DOHH2 (cell line): ENCODE measurements around the gene MYADML2.
"Not testable (repeated sequence)": the region's sequence is repeated elsewhere in the genome, so short reads cannot be mapped to it uniquely, and the experiment has no call there.

Experiments
- H3F3A ChIP-seq: fragments of 200-600 bp; sonication (generic), shearing (Covaris generic); 2 replicates; pipeline ENCODE4 v1.6.0; 2016; ENCODE audit warnings: antibody characterized with exemption, mild to moderate bottlenecking; ENCODE audit not compliant: control insufficient read depth, insufficient read depth
- H3K27ac ChIP-seq: fragments of 200-600 bp; sonication (generic); 2 replicates; pipeline ENCODE4 v1.5.1; 2014; ENCODE audit warnings: low read depth, mild to moderate bottlenecking, low read length, moderate library complexity
- H3K27me3 ChIP-seq: fragments of 200-600 bp; sonication (generic); 2 replicates; pipeline ENCODE4 v1.6.1; 2014; ENCODE audit warnings: mild to moderate bottlenecking, low read length, mixed read lengths; ENCODE audit not compliant: control insufficient read depth
- H3K36me3 ChIP-seq: fragments of 200-600 bp; sonication (generic); 2 replicates; pipeline ENCODE4 v1.6.1; 2014; ENCODE audit warnings: mild to moderate bottlenecking, low read length, moderate library complexity, mixed read lengths; ENCODE audit not compliant: control insufficient read depth
- H3K4me1 ChIP-seq: fragments of 200-600 bp; sonication (generic); 2 replicates; pipeline ENCODE4 v1.6.1; 2014; ENCODE audit warnings: mild to moderate bottlenecking, low read length, mixed read lengths; ENCODE audit not compliant: control insufficient read depth
- H3K4me2 ChIP-seq: fragments of 200-600 bp; sonication (generic); 2 replicates; pipeline ENCODE4 v1.6.0; 2014; ENCODE audit warnings: mild to moderate bottlenecking, low read length, moderate library complexity
- H3K4me3 ChIP-seq: fragments of 200-600 bp; sonication (generic); 2 replicates; pipeline ENCODE4 v1.5.1; 2014; ENCODE audit warnings: mild to moderate bottlenecking, low read length, mixed read lengths
- H3K79me2 ChIP-seq: fragments of 200-600 bp; sonication (generic); 2 replicates; pipeline ENCODE4 v1.6.1; 2014; ENCODE audit warnings: mild to moderate bottlenecking, low read length, mixed read lengths; ENCODE audit not compliant: control insufficient read depth
- H3K9me2 ChIP-seq: fragments of 200-600 bp; sonication (generic); replicated peaks from 2 replicates; pipeline ENCODE4 v1.6.1; 2014; ENCODE audit warnings: mild to moderate bottlenecking, low read length, mixed read lengths; ENCODE audit not compliant: control insufficient read depth
- H3K9me3 ChIP-seq: fragments of 200-600 bp; sonication (generic); 2 replicates; pipeline ENCODE4 v1.6.1; 2014; ENCODE audit warnings: antibody characterized with exemption, low read length, mixed read lengths; ENCODE audit not compliant: control insufficient read depth, insufficient read depth
- H4K20me1 ChIP-seq: fragments of 200-600 bp; sonication (generic); 2 replicates; pipeline ENCODE4 v1.6.0; 2014; ENCODE audit warnings: low read depth, mild to moderate bottlenecking, antibody characterized with exemption, low read length, moderate library complexity; ENCODE audit not compliant: control insufficient read depth, insufficient read depth
- CTCF ChIP-seq: fragments of 200-600 bp; sonication (generic); IDR thresholded peaks from one replicate; pipeline ENCODE4 v1.5.1; 2014; ENCODE audit warnings: antibody characterized with exemption, mild to moderate bottlenecking, low read depth, low read length; ENCODE audit not compliant: poor library complexity, severe bottlenecking
- EZH2phosphoT487 ChIP-seq: fragments of 200-600 bp; sonication (generic); IDR thresholded peaks from 2 replicates; pipeline ENCODE4 v1.6.1; 2017; ENCODE audit warnings: borderline replicate concordance, mild to moderate bottlenecking, antibody characterized with exemption, low read length, moderate library complexity, mixed read lengths

Gene MYADML2

GRCh38 chr17:81954131-81955057 is 7.4 kb upstream of the MYADML2 start:
- Histone ChIP-seq H3K79me2 (no peaks in the 10 kb centered on the region), H3K4me1 (peaks cover 5% of the 10 kb centered on the region; the same call in 1 of the 2 replicates), H3K36me3 (no peaks in the 10 kb centered on the region), H3K4me2 (no peak overlapping the region), H4K20me1 (no peaks in the 10 kb centered on the region), H3K27ac (no peak overlapping the region), H3K9me2 (no peaks in the 10 kb centered on the region), H3F3A (no peaks in the 10 kb centered on the region), H3K27me3 (peaks cover 16% of the 10 kb centered on the region), H3K9me3 (no peaks in the 10 kb centered on the region), H3K4me3 (no peak overlapping the region)
- TF ChIP-seq EZH2phosphoT487 (no peak), CTCF (no peak)

GRCh38 chr17:81953443-81953842 is 6.4 kb upstream of the MYADML2 start:
- not testable (repeated sequence) for H3K27me3 ChIP-seq, H3K4me1 ChIP-seq, H3K79me2 ChIP-seq, H3K4me3 ChIP-seq, H3K4me2 ChIP-seq, H3K9me3 ChIP-seq, H3K27ac ChIP-seq, H3K36me3 ChIP-seq, H3K9me2 ChIP-seq, H4K20me1 ChIP-seq, H3F3A ChIP-seq

GRCh38 chr17:81952792-81953228 is 5.8 kb upstream of the MYADML2 start:
- Histone ChIP-seq H3K79me2 (no peaks in the 10 kb centered on the region), H3K27me3 (peaks cover under 1% of the 10 kb centered on the region; the same call in 1 of the 2 replicates), H3K4me2 (no peak overlapping the region), H3K27ac (no peak overlapping the region), H3K9me2 (no peaks in the 10 kb centered on the region), H3K9me3 (no peaks in the 10 kb centered on the region), H3K4me1 (peaks cover 3% of the 10 kb centered on the region; the same call in 1 of the 2 replicates), H4K20me1 (no peaks in the 10 kb centered on the region), H3K36me3 (no peaks in the 10 kb centered on the region), H3F3A (no peaks in the 10 kb centered on the region), H3K4me3 (no peak overlapping the region)
- TF ChIP-seq EZH2phosphoT487 (no peak), CTCF (no peak)
